GM12891 (cell line): ENCODE data around the gene PPP2R2D.

Experiments used
- POLR2A ChIP-seq: IDR thresholded peaks from 2 replicates; pipeline ENCODE4 v1.6.1; 2011; ENCODE audit warnings: low read depth, low read length, control low read depth
- POLR2AphosphoS5 ChIP-seq: IDR thresholded peaks from 2 replicates; pipeline ENCODE4 v1.6.1; 2011; ENCODE audit warnings: low read depth, low read length, control low read depth
- TAF1 ChIP-seq: IDR thresholded peaks from 2 replicates; pipeline ENCODE4 v1.6.1; 2011; ENCODE audit warnings: low read depth, low read length, control low read depth

DNA sequence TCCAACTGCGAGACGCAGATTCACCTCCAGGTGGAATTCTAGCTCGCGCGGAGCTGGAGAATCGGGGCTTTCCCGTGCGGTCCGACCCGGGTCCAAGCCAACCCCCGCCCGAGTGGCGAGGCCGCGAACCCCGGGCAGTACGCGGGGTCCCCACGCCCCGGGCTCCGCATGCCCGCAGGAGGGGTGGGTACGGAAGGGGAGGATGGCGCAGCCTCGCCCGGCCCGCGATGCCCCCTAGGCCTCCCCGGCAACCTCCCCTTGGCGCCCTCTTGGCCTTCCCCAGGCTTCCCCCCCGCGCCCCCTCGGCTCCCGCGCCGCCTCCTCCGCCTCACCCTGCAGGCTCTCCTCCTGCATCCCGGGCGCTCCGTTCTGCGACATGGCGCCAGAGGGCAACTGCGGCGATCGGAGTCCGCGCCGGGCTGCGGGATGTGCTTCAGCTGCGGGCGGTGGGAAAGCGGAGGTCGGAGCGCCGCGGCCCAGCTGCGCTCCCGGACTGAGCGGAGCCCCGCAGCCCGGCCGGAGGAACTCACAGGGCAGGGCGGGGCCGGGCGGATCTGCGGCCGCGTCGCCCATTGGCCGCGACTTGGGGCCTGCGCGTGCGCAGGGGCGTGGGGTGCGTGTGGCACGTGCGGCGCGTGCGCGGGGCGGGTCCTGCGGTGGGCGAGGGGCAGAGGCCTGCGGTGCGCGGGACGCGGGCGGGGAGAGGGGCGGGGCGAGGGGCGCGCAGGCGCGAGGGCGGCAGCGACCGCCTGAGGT is 80.8 kb downstream of the PPP2R2D start, which contains the start of gene BNIP3:
- no peak; the same call in 1 of the 2 replicates for TF ChIP-seq POLR2A
- no peak for TF ChIP-seq POLR2AphosphoS5
- TF ChIP-seq TAF1: no peak
